Astrocyte (in vitro differentiated cells and primary cell): ENCODE data around the gene FGF12.

ENCODE experiments used
- CTCF ChIP-seq: IDR thresholded peaks from 2 replicates; pipeline ENCODE4 v1.5.1; 2011; ENCODE audit warnings: low read depth, mild to moderate bottlenecking, inconsistent platforms, low read length, moderate library complexity; ENCODE audit not compliant: insufficient read depth
- EZH2 ChIP-seq: IDR thresholded peaks from 2 replicates; pipeline ENCODE4 v1.6.1; 2012; ENCODE audit warnings: mild to moderate bottlenecking, low read length, inconsistent platforms; ENCODE audit not compliant: insufficient read depth

GRCh38 chr3:192750201-192750600 lies 22.9 kb upstream of the FGF12 start:
- TF ChIP-seq CTCF, result no peak
- TF ChIP-seq EZH2, result no peak
